Measurements from ENCODE around the gene HDAC11. TPM values are rescaled to one million over a fixed set of nuclear protein-coding genes. Genes with fewer than 3 reads are reported as not detected.

HDAC11 gene
- total and polyA plus RNA-seq, 2 donors (not counting 1 experiment from before 2014, with no cell fraction given), result 5.2 to 23.1 TPM

DNA sequence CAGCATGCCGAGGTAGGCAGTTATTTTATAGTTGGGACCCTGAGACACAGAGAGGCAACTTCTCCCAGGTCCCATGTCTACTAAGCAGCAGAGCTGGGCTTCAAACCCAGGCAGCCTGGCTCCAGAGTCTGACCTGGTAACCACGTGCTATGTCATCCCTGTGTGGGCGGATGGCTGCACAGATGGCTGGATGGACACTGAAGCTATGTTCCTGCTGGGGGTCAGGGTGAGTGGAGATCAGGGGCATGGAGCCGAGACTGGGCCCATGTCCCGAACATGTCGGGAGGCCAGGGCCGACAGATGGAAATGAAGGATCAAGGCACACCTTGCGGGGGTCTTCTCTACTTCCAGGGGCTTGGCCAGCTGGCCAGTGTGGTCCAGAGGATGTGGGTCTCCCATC lies 59.6 kb downstream of the HDAC11 start:
- H2AFZ ChIP-seq (ENCODE audit: low read length), result no peak overlapping the region
- no peaks in the 10 kb centered on the region for H3K36me3 ChIP-seq (ENCODE audit: control insufficient read depth, insufficient read depth, low read length)
- H3K4me3 ChIP-seq (replicated peaks in 1 of 4; ENCODE audit: control extremely low read depth in 1 of 4, insufficient read depth in 1 of 4, low read depth in 3 of 4, low read length in 4 of 4), result no peak overlapping the region
- no peak overlapping the region for H3K4me2 ChIP-seq (ENCODE audit: extremely low read depth, insufficient read depth, low read length)
- H3K27me3 ChIP-seq (ENCODE audit: control insufficient read depth, insufficient read depth, low read length), result no peaks in the 10 kb centered on the region
- TF ChIP-seq, protein P1, sequence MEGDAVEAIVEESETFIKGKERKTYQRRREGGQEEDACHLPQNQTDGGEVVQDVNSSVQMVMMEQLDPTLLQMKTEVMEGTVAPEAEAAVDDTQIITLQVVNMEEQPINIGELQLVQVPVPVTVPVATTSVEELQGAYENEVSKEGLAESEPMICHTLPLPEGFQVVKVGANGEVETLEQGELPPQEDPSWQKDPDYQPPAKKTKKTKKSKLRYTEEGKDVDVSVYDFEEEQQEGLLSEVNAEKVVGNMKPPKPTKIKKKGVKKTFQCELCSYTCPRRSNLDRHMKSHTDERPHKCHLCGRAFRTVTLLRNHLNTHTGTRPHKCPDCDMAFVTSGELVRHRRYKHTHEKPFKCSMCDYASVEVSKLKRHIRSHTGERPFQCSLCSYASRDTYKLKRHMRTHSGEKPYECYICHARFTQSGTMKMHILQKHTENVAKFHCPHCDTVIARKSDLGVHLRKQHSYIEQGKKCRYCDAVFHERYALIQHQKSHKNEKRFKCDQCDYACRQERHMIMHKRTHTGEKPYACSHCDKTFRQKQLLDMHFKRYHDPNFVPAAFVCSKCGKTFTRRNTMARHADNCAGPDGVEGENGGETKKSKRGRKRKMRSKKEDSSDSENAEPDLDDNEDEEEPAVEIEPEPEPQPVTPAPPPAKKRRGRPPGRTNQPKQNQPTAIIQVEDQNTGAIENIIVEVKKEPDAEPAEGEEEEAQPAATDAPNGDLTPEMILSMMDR (conservative IDR thresholded peaks at IDR 0.05 in 1 of 2, IDR thresholded peaks at IDR 0.05 in 1 of 2; ENCODE audit: low read depth in 1 of 2, low read length in 2 of 2), result no peak
- TF ChIP-seq EZH2 (IDR thresholded peaks at IDR 0.05; ENCODE audit: low read length, missing control alignments), result no peak
- DNase-seq (ENCODE audit: low read depth in 2 of 2), result no peak
- no peaks in the 10 kb centered on the region for H3K9me3 ChIP-seq (ENCODE audit: control insufficient read depth, insufficient read depth, low read depth, low read length)
- no peaks in the 10 kb centered on the region for H3K79me2 ChIP-seq (ENCODE audit: control insufficient read depth, insufficient read depth, low read length)
- H3K9ac ChIP-seq (ENCODE audit: insufficient read depth, low read length), result no peak overlapping the region
- H3K4me1 ChIP-seq (ENCODE audit: control insufficient read depth, extremely low read depth, insufficient read depth, low read length), result peaks cover 18% of the 10 kb centered on the region
- H3K27ac ChIP-seq (ENCODE audit: insufficient read depth, low read length), result no peak overlapping the region
- no peaks in the 10 kb centered on the region for H4K20me1 ChIP-seq (ENCODE audit: control insufficient read depth, extremely low read depth, insufficient read depth, low read length)

DNA sequence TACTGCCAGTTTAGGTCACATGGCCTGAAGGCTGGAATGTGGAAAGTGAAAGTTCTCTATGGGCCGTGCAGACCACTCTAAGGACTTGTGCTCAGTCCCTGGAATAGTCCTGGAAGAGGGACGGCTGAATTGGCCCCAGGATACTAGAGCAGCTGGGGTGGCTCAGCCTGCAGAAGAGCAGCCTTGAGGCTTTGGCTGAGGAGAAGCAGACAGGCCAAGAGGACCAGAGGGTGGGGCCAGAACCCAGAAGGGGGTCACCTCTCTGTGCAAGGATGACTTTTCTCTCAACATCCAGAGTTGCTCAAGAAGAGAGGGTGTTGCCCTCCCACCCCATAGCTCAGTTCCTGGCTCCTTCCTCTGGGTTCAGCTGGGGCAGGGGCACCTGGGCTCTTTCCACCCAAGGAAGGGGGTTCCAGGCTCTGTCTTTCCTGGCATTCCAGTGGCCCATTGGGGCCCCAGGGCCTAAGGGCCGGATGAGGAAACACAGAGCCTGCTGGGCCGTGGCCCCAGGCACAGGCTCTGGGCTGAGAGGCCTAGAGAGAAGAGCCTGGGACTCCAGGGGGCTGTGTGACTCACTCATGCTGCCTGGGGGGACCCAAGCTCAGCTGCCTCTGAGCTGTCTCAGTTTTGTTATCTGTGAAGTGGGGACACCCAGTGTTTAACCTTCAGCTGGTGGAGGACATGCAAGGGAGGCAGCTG lies 60.3 kb downstream of the HDAC11 start:
- TF ChIP-seq, protein P1 (conservative IDR thresholded peaks at IDR 0.05 in 1 of 2, IDR thresholded peaks at IDR 0.05 in 1 of 2; ENCODE audit: low read depth in 1 of 2, low read length in 2 of 2), result no peak
- no peak for TF ChIP-seq EZH2 (IDR thresholded peaks at IDR 0.05; ENCODE audit: low read length, missing control alignments)
- peak in 1 of 2 donors; percentile 37 for DNase-seq (ENCODE audit: low read depth in 2 of 2)
- Histone ChIP-seq H4K20me1 (ENCODE audit: control insufficient read depth, extremely low read depth, insufficient read depth, low read length) (no peaks in the 10 kb centered on the region), H3K9me3 (ENCODE audit: control insufficient read depth, insufficient read depth, low read depth, low read length) (no peaks in the 10 kb centered on the region), H3K36me3 (ENCODE audit: control insufficient read depth, insufficient read depth, low read length) (no peaks in the 10 kb centered on the region), H3K79me2 (ENCODE audit: control insufficient read depth, insufficient read depth, low read length) (no peaks in the 10 kb centered on the region), H3K27me3 (ENCODE audit: control insufficient read depth, insufficient read depth, low read length) (no peaks in the 10 kb centered on the region), H2AFZ (ENCODE audit: low read length) (no peak overlapping the region), H3K27ac (ENCODE audit: insufficient read depth, low read length) (no peak overlapping the region), H3K4me1 (ENCODE audit: control insufficient read depth, extremely low read depth, insufficient read depth, low read length) (peaks cover 18% of the 10 kb centered on the region), H3K4me2 (ENCODE audit: extremely low read depth, insufficient read depth, low read length) (no peak overlapping the region), H3K9ac (ENCODE audit: insufficient read depth, low read length) (no peak overlapping the region), H3K4me3 (replicated peaks in 1 of 4; ENCODE audit: control extremely low read depth in 1 of 4, insufficient read depth in 1 of 4, low read depth in 3 of 4, low read length in 4 of 4) (no peak overlapping the region)

DNA sequence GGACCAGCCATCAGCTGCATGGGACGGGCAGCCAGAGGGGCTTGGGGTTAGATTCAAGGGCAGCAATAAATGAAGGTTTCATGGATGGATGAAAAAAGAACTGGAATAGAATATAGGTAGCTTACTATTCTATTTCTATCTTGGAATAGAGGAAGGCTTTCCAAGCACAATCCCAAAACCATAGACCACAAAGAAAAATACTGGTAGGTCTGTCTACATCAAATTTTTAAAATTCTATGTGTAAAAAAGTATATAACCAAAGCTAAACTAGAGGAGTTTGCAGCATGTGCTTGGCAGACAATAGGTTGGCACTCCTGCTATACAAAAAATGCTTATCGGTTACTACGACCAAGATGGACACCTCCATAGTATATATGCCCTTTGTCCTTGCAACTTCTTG lies 61.6 kb downstream of the HDAC11 start:
- Histone ChIP-seq H3K9ac (ENCODE audit: insufficient read depth, low read length) (no peak overlapping the region), H3K4me3 (replicated peaks in 1 of 4; ENCODE audit: control extremely low read depth in 1 of 4, insufficient read depth in 1 of 4, low read depth in 3 of 4, low read length in 4 of 4) (no peak overlapping the region), H3K27ac (ENCODE audit: insufficient read depth, low read length) (no peak overlapping the region), H3K27me3 (ENCODE audit: control insufficient read depth, insufficient read depth, low read length) (no peaks in the 10 kb centered on the region), H2AFZ (ENCODE audit: low read length) (no peak overlapping the region), H4K20me1 (ENCODE audit: control insufficient read depth, extremely low read depth, insufficient read depth, low read length) (no peaks in the 10 kb centered on the region), H3K9me3 (ENCODE audit: control insufficient read depth, insufficient read depth, low read depth, low read length) (no peaks in the 10 kb centered on the region), H3K4me1 (ENCODE audit: control insufficient read depth, extremely low read depth, insufficient read depth, low read length) (peaks cover 14% of the 10 kb centered on the region), H3K4me2 (ENCODE audit: extremely low read depth, insufficient read depth, low read length) (no peak overlapping the region), H3K79me2 (ENCODE audit: control insufficient read depth, insufficient read depth, low read length) (no peaks in the 10 kb centered on the region), H3K36me3 (ENCODE audit: control insufficient read depth, insufficient read depth, low read length) (no peaks in the 10 kb centered on the region)
- TF ChIP-seq, protein P1 (conservative IDR thresholded peaks at IDR 0.05 in 1 of 2, IDR thresholded peaks at IDR 0.05 in 1 of 2; ENCODE audit: low read depth in 1 of 2, low read length in 2 of 2), result no peak
- no peak for TF ChIP-seq EZH2 (IDR thresholded peaks at IDR 0.05; ENCODE audit: low read length, missing control alignments)
- DNase-seq (ENCODE audit: low read depth in 2 of 2), result peak in 1 of 2 donors; percentile 72

Measured in fibroblast of lung (primary cell).